Stimulated activated CD4-positive, alpha-beta T cell treated with anti-CD3 and anti-CD28 coated beads, Interleukin-15, amount 100 ng/mL, for 24 hours (primary cell): ENCODE results near the gene RNASE13.
"Not testable (repeated sequence)": the region's sequence is repeated elsewhere in the genome, so short reads cannot be mapped to it uniquely, and the experiment has no call there.

Source experiments
- DNase-seq: peaks from one replicate; pipeline ENCODE4 v3.0.0-alpha.2; 2020

RNASE13 gene

DNA sequence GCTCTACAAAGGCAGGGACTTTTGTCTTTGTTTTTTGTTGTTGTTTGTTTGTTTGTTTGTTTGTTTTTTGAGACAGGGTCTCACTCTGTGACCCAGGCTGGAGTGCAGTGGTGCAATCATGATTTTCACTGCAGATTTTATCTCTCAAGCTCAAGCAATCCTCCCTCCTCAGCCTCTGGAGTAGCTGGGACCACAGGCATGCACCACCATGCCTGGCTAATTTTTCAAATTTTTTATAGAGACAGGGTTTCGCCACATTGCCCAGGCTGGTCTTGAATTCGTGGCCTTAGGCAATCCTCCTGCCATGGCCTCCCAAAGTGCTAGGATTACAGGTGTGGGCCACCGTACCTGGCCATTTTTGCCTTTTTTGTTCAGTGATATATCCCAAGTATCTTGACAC, 6.3 kb upstream of the RNASE13 start:
- DNase-seq, result not testable (repeated sequence)

DNA sequence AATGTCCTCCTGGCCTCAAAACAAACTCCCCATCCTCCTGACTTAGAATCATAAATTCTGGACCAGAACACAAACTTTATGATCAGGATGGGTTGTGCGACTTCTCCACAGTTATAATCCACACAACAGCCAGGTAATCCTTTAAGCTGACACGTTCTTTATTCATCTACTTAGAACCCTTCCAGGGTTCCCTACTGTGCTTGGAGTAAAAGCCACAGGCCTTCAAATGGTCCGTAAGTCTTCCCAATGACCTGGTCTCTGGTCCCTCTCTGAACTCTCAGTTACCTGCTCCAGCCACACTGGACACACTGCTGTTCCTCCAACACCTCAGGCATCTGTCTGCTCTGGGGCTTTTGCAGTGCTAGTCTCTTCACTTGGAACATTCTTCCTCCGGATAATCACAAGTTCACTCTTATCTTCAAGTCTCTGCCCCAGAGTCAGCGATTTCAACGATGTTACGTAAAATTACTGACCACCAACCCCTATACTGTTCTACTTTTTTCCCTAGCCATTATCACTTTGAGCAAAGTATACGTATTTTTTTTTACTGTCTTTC, 5.8 kb upstream of the RNASE13 start:
- DNase-seq, result no peak

DNA sequence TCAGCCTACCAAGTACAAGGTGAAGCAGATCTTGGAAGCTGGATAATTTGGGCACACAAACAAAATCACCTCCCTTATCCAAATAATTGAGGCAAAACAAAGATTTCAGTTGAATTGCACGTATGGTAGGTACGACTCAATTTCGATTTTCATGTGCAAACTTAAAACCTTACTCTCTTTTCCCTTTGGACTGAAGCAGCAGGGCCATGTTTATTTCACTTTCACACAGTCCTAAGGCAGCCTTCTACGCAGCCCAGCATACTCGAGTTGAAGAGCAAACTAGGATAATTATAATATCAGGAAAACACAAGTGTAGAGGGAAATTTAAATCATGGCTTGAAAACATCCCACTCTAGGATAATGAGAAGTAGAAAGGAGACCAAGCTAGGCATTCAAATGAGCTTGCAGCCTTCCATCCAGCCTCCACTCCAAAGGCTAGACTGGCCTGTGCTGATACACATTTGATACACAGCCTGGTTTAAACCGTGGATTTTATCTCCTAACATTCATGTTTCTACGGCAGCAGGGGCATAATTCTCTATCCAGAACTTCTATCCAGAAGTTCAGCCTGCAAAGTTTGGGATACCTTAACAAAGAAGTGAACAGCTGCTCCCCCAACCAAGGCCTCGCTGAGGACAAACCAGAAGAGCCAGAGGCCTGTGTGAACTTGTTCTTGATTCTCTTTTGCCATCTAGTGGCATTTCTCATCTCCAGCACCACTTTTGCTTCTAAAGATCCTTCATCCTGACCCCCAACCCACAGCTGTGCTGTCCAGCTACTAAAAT, 5.2 kb upstream of the RNASE13 start:
- DNase-seq, result no peak

DNA sequence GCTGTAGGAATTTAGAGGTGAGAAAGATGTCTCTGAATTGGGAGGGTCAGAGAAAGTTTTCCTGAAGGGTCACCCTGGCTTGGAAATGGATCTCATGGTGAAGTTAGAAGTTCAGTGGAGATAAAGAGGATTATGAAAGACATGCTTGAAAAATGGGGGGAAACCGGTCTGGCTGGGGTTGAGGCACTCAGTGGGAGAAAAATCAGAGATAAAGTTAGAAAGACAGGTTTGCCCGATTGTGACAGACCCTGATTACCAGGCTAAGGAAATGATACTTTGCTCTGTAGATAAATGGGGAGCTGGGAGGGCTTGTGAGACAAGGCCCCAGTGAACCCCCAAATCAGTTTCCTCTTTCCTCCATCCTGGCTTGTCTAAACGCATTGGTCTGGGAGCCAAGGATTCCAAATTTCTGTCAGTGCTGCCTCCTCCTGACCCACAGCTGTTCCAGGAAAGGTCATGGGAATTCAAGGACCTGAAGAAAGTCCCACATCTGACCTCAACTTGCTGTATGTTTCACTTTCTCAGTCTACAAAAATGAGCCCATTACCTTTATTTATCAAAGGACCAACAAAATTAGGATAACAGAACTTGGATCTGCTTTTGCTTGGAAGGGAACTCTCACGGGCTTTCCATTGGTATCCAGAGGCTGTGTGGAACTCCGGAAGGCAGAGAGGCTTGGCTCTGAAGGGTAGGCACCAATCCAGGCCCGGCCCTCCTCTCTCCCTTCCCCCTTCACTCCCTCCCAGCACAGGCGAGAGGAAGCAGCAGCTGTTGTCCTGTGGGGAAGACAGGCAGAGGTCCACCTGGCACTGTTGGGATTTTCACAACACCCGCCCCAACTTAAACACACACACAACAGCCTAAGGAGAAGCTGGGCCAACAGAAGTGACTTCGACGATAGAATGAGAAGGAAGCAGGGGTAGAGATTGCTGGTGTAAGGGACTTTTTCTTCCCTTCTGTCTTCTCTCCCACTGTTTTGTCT, 4.1 kb upstream of the RNASE13 start:
- no peak for DNase-seq

DNA sequence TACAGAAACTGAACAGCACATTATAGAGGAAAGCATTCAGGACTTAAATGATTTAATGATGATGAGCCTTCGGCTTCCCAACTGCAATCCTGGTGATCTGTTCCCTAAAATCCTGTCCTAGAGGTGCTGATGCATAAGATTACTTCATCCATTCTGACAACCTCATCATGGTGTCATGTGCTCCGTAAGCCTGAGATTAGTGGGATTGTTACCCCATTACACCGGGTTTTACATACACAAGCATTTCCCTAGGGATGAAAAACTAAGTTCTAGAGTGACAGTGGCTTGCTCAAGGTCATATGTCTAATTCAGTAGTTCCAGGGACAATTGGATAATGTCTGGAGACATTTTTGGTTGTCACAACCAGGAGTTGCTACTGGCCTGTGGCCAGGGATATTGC, 2.5 kb upstream of the RNASE13 start:
- no peak for DNase-seq

DNA sequence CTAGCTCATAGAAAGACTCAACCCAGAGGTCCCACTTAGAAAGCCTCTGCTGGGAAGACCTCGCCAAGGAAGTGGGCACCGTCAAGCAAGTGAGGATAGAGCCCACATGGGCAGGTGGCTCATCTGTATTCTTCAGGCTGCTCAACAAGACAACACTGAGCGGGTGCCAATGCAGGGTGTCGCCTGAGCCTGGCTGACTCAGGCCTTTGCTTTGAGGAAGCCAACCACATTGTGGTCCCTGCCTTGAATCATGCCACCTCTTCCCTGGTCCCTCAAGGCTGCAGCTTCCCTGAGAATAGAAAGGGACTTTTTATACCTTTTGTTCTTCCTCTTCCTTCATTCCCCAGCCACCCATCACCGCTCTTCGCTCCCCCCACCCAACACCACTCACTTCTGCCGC, 2.1 kb upstream of the RNASE13 start:
- DNase-seq, result no peak

DNA sequence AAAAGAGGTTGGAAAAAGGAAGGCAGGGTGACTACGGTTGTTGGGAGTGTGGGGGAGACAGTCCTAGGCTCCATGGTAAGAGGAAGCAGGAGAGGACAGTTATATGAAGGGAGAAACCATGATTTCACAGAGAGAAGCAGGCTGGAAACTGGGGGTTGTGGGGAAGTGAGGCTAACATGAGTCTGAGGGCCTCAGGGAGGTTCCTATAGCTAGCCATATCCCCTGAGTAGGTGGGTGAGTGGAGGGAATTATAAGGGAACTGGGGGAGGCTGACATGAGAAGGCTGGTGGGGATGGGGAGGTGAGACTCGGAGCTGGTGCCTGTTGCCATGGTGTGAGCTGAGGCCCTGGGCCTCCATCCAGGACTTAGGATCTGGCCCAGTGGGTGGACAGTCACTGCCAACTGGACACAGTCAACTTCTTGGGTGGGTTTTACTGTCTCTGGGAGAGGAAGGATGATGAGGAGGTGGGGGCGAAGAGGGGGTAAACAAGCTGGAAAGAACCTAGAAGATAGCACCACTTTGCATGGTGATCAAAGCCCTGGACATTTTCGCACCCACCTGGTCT, 1.4 kb downstream of the RNASE13 start:
- no peak for DNase-seq

DNA sequence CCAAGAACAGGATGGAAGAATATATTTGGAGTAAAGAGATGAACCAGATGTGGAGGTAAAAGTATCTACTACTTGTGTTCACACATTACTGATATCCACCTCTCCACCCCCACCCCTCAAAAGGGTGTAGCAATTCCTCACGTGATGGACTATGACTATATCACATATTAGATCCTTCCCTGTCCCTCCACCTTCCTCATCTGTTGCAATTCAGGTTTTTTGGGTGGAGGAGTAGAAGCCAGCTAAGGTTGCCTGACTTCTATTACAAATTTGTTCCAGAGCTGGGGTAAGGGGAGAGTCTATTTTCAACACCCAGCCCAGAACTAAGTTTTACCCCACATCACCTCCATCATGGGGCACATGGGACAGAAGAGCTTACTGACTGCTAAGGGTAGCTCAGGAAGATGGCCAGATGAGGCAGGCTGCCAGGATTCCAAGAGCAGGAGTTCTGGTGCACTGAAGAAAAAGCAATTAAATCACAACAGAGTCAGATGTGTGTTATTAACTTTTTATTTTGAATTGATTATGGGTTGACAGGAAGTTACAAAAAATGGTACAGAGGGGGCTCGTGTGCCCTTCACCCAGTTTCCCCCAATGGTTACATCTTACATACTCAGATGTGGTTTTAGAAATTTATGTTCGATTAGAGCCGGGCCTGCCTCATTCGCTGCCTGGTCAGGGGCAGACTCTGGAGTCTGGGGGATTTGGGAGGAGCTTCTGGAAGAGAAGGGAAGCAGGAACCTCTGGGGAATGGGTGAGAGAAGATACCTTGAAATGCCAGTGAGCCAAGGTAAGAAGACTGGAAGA, 2.1 kb downstream of the RNASE13 start:
- no peak for DNase-seq

DNA sequence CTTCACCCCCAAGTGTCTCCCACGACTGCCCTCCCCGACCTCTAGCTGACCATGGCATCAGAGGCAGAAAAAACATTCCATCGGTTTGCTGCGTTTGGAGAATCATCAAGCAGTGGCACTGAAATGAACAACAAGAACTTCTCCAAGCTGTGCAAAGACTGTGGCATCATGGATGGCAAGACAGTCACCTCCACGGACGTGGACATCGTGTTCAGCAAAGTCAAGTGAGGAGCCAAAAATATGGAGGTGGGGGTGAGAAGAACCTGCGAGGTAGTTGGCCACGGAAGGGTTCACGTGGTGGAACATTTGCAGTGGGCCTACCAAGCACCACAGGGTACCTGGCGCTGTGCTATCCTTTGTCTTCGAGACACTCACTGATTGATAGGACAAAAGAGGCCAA, 4.1 kb downstream of the RNASE13 start:
- no peak for DNase-seq

DNA sequence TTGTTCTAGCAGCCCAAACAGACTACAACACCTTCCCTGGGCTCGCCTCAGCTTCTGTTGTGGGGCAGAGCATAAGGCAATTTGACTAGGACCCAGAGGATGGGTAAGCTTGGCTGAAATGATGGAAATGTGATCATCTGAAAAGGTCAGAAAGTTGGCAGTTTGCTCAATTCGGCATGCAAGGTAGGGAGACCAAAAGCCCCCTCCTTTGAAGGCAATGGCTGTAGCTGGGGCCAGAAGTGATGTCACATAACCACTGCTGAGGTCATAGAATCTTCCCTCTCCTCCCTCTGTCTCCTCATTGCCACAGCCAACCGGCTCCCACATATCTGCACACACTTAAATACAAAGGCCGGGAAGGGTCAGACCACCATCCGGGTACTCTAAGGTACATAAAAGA, 4.7 kb downstream of the RNASE13 start, which contains the start of gene TPPP2:
TSS of gene TPPP2 (plus strand) at position 301 of the 400 bp plus-strand sequence. CDS start 365 bp downstream, outside the sequence.
- DNase-seq, result no peak

DNA sequence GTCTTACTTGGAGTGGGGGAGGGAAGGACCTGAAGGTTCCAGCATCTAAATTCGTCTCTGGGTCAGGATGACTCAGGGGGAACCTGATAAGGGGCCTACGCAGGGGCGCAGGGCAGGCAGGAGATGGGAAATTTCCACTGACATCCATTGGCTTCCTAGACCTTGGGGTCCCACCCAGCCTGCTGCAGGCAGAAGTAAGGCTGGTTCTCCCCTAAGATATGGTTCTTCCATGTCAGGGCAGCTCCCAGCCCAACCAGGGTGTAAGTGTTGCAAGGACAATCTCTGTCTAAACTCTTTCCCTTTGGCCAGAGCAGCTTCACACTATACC, 7.7 kb downstream of the RNASE13 start:
- DNase-seq, result no peak

DNA sequence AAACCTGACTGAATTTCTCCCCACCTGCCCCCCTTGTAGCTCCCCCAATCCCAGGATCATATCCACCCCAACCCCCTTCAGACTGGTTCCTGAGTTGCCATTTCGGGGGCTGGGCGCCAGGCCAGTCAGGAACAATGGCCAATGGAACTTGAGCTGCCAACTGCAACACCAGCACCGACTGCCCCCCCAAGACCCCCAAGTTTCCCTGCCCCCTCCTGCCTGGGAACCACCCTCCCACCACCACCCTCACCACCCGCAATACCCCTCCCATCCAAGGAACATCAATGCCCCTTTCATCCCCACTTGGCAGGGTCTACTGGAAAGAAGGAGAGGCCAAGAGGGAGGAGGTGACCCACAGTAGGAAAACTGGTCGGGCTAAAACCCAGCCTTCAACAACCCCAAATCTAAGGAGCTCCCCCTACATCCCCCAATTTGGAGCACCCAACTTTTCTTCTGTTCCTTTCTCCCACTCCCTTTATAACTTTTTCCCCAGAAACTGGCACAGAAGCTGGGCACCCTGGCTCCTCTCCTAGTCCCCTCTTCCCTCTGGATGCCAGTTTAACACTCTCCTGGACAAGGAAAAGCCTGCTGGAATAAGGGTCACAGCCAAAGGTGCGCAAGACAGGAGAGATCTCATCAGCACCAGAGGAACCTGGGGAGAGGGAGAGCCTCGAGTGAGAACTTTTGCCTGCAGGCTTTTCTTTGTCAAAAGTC, 8.2 kb downstream of the RNASE13 start:
- no peak for DNase-seq

DNA sequence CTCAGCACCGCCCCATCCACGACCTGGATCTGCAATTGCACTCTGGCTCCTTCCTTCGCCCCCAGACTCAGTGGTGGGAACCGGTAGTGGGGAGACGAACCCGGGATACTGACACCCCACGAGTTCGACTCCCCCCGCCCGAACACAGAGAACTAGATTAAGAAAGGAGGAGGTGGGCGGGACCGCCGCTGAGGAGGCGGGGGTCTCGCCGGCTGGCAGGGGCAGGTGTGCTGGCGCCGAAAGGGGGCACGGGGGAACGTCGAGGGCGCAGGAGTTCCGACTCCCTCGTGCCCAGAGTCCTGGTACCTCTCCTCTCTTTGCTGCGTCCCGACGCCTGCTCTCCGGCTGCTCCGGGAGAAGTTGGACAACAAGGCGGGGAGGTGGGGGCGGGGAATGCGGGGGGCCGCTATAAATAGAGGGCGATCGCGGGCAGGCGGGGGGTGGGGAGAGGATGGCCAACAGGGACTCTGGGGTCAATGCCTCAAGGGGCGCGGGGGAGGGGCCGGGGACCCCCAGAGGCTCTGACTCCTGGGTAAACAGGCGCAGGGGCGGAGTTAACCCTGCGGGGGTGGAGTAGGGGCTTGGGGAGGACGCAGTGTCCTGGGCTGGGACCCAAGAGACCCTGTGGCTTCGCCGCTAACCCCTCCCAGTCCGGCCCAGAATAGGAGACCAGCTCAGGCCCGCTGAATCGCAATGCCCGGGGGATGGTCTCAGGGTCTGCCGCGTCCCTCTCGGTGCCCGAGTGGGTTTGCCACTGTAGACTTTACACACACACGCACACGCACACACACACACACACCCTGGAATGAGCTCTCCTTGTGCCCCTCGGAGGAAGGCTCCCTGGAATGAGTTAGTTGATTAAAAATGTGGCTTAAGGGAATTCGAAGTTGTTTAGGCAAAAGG, 9.0 kb downstream of the RNASE13 start:
- DNase-seq, result no peak

DNA sequence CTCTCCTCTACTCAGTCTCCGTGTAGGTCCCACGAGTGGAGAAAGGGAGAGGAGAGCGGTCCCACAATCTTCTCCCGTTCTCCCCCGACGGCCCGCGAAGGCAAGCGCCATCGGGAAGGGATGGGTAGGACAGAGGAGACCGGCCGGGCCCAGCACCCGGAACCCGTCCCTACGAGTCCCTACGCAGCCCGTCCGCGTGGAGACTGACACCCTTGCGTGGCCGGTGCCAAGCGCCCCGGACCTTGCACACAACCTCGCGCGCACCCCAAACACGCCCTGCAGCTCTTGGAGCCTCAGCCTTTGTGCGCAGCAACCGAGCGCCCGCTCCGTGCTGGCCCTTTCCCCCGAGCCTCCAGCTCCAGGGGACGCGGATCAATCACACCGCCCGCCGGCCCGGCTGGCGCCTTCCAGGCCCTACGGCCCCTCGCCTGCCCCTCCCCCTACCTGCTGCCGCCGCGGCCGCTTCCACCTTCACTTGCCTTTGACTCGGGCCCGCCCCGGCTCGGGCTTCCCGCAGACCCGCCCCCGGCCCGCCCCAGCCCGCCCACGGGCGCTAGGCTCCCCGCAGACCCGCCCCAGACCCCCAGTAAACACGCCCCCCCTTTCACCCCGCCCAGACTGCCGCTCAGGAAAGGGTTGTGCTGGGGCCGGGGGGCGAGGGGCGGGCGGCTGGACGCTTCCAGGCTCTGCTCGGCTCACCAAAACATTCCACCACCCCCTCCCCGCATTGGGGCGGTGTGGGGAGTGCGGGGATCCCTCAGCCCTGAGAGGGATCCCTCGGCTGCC, 9.8 kb downstream of the RNASE13 start, which contains the start of gene NDRG2:
TSS of gene NDRG2 (minus strand) at position 477 of the 786 bp plus-strand sequence. CDS start 1,746 bp downstream, outside the sequence.
- DNase-seq, result peak; percentile 78

DNA sequence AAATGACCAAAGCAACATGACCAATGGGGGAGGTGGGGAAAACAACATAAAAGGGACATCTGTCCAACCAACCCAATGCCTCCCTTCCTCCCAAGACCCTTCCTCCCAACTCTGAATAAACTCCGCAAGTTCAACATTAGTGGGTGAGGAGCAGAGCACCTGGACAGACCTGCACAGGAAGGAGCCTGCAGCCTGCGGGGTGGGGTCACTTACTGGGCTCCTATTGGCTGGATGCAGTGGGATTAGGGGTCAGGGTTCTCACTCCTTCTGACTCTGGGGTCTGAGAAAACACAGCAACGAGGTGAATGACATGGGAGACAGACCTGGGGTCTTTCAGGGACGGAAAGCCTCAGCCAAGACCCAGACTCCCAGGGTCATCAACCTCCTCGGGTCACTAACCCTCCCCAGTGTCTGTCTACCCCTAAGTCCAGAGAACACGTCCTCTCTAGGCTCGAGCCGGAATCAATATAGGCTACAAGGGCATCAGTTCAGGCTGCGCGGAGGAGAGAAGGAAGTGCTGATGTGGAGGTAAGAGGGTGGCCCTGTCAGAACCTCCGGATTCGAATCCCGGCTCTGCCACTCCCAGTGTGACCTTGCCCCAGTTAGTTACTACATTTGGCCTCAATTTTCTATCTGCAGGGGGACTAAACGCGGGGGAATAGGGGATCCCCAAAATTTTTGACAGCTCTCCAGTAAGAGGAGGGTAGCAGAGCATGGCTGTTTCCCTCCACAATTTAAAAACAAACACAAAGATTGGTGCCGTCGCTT, 10.6 kb downstream of the RNASE13 start:
- DNase-seq, result peak; percentile 20

DNA sequence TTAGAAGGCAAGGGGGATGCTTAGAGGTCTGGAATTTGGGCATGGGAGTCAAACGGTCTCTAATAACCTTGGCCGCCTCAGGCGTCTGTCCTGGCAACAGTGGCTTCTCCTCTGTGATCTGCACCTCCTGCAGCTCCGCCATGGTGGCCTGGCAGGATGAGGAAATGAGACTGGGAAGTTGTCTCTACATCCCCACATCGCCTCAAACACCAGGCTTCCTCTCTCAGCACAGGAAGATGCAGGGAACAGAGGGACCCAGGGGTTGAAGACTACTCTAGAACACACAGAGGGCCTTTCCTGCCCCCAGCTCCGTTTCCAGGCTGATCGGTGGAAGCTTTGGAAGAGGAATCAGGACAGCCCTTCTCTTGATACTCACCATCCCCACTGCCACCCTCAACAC, 11.4 kb downstream of the RNASE13 start:
- DNase-seq, result no peak

DNA sequence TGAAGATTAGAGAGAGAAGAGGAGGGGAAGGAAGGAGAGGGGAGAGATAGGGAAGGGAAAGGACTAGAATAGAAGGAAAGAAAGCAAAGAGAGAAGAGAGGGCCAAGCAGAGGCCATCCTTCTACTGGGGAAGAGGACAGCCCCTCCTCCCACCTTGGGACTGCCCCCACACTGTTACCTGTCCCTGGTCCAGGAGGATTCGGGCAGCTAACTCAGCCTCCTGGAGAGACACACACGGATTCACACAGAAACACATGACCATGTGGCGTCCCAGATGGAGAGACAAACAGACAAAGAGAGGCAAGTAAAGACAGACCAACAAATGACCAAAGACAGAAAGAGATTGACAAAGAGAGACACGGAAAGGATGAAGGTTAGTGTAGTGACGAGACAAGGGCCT, 11.9 kb downstream of the RNASE13 start:
- no peak for DNase-seq

DNA sequence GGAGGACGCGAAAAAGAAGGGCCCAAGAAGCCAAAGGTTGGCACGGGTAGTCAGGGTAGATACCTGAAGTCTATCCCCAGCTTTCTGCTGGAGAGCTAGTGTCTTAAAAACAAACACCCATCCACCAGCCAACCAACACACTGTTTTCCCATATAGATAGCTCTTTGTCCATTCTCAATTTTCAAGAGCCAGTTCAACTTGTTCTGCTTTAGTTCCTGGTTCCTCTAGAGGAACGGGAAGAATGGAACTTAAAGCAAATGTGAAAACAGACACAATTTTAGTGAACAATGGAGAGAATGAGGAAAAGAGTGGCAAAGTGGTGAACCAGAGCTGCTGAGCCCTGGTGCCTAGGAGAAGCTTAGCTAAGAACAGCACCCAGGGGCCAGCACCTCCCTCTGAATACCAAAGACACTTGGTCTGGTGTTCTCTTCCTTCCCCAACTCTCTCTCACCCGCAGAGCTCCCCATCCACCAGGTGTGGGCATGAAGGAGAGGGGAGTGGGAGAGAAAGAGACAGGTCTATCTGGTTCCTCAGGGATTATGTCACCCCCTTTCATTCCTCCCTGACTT, 13.5 kb downstream of the RNASE13 start:
- no peak for DNase-seq
